Esophagus squamous epithelium (tissue), 5 donors: Measurements from ENCODE around the gene ZNF497. TPM values are rescaled to one million over a fixed set of nuclear protein-coding genes. Genes with fewer than 3 reads are reported as not detected.
"Not testable (repeated sequence)": the region's sequence is repeated elsewhere in the genome, so short reads cannot be mapped to it uniquely, and the experiment has no call there.

Experiments
- DNase-seq: peaks from one replicate; lab custom pipeline; 2025; lab: John Stamatoyannopoulos, UW
- H3K27ac ChIP-seq, 4 donors: fragments of 200-600 bp; sonication (generic); one replicate each; pipeline ENCODE4 v1.5.1; 2016 to 2019; ENCODE audit warnings: mild to moderate bottlenecking in 1 of 4
- H3K27me3 ChIP-seq, 4 donors: fragments of 200-600 bp; sonication (generic); 1 replicate in 3 of 4; 2 replicates in 1 of 4; pipeline versions ENCODE4 v1.5.1 to v1.6.0; 2017 to 2021; ENCODE audit warnings: antibody characterized with exemption in 1 of 4
- H3K36me3 ChIP-seq, 3 donors: fragments of 200-600 bp; sonication (generic); one replicate each; pipeline ENCODE4 v1.5.1; 2016 to 2019
- H3K4me1 ChIP-seq, 3 donors: fragments of 200-600 bp; sonication (generic); one replicate each; pipeline ENCODE4 v1.5.1; 2017 to 2019
- H3K4me3 ChIP-seq, 4 donors: fragments of 200-600 bp; sonication (generic); 1 replicate in 3 of 4; 2 replicates in 1 of 4; pipeline ENCODE4 v1.5.1; 2016 to 2019; ENCODE audit warnings: mild to moderate bottlenecking in 2 of 4, moderate library complexity in 1 of 4
- H3K9me3 ChIP-seq, 3 donors: fragments of 200-600 bp; sonication (generic); one replicate each; pipeline ENCODE4 v1.5.1; 2016 to 2019
- CTCF ChIP-seq, 6 experiments: fragments of 450-650 bp in 4 of 6; fragments of 200-600 bp in 2 of 6; sonication (generic) in 2 of 6; IDR thresholded peaks; one replicate each; pipeline ENCODE4 v1.5.1; 2016 to 2019; ENCODE audit warnings: antibody characterized with exemption in 6 of 6, mild to moderate bottlenecking in 4 of 6, moderate library complexity in 4 of 6
- POLR2A ChIP-seq, 4 donors: fragments of 450-650 bp; IDR thresholded peaks; one replicate each; pipeline ENCODE4 v1.6.1; 2017; ENCODE audit warnings: antibody characterized with exemption in 4 of 4, mild to moderate bottlenecking in 4 of 4, moderate library complexity in 3 of 4
- WGBS, 2 donors: methylation state at CpG; one replicate each; pipeline ENCODE4 v1.1.5; 2018; 5-methylcytosine and 5-hydroxymethylcytosine counted together
- intact Hi-C: fragments of 100-400 bp; cut with DNase I; formaldehyde crosslinking; loops from one replicate; pipeline ENCODE4 v1.15.0; 2022
- total RNA-seq, 4 donors: library from RNA; depleted of rRNA; stranded (reverse); fragments of >200 nt; gene quantifications; one replicate each; pipeline ENCODE4 v1.1.0, GENCODE V29; 2016
- donor health status: DM: yes; HTN: yes; CAD: no.

Gene ZNF497
- total RNA-seq, 4 donors from 2014 or later, result 0.87 to 1.9 (median 1.4) TPM

GRCh38 chr19:58406818-58407657 lies 44.5 kb upstream of the ZNF497 start:
- H3K4me1 ChIP-seq, result peaks cover 16 to 35% (median 22%) of the 10 kb centered on the region in 3 donors
- no peaks in the 10 kb centered on the region for H3K9me3 ChIP-seq
- no peaks in the 10 kb centered on the region for H3K27me3 ChIP-seq
- H3K4me3 ChIP-seq, result peak overlapping the region in 3 of 4 donors; percentile 96 to 100 (median 98)
- 51 to 62% methylated on average over 6 of the region's 10 CpGs for WGBS, 2 donors
- H3K36me3 ChIP-seq, result peaks cover 0 to 11% (median 0%) of the 10 kb centered on the region in 3 donors
- TF ChIP-seq CTCF (IDR thresholded peaks at IDR 0.05) (peak in 2 of 6 experiments; percentile 15 to 41), POLR2A (IDR thresholded peaks at IDR 0.05) (no peak)
- peak overlapping the region in 3 of 4 donors; percentile 91 to 96 (median 92) for H3K27ac ChIP-seq
- DNase-seq, result no peak
- intact Hi-C loops, result no loop called here

GRCh38 chr19:58403920-58404478 lies 41.4 kb upstream of the ZNF497 start:
- H3K27me3 ChIP-seq, intact Hi-C loops, H3K36me3 ChIP-seq, DNase-seq, H3K27ac ChIP-seq, H3K9me3 ChIP-seq, H3K4me3 ChIP-seq: not testable (repeated sequence)
- H3K4me1 ChIP-seq, result peaks cover 19 to 43% (median 22%) of the 10 kb centered on the region in 3 donors
- WGBS, 2 donors, result 52 to 70% methylated on average over 2 of the region's 5 CpGs

GRCh38 chr19:58401840-58402421 lies 39.4 kb upstream of the ZNF497 start:
- no peaks in the 10 kb centered on the region for H3K36me3 ChIP-seq
- TF ChIP-seq CTCF (IDR thresholded peaks at IDR 0.05) (no peak), POLR2A (IDR thresholded peaks at IDR 0.05) (no peak)
- DNase-seq, result no peak
- H3K4me3 ChIP-seq, result peak overlapping the region; percentile 48 to 76 (median 66)
- 39 to 47% methylated on average over 15 to 23 of the region's 23 CpGs for WGBS, 2 donors
- intact Hi-C loops, result no loop called here
- peaks cover 0 to 12% (median 0%) of the 10 kb centered on the region in 4 donors for H3K27me3 ChIP-seq
- H3K4me1 ChIP-seq, result peaks cover 13 to 47% (median 14%) of the 10 kb centered on the region in 3 donors
- peak overlapping the region in 3 of 4 donors; percentile 62 to 89 (median 85) for H3K27ac ChIP-seq
- no peaks in the 10 kb centered on the region for H3K9me3 ChIP-seq

GRCh38 chr19:58400916-58401839 lies 38.6 kb upstream of the ZNF497 start:
- no peaks in the 10 kb centered on the region for H3K36me3 ChIP-seq
- TF ChIP-seq POLR2A (IDR thresholded peaks at IDR 0.05) (peak in 3 of 4 donors; percentile 29 to 81 (median 66)), CTCF (IDR thresholded peaks at IDR 0.05) (no peak)
- peak overlapping the region; percentile 48 to 76 (median 66) for H3K4me3 ChIP-seq
- intact Hi-C loops, result no loop called here
- WGBS, 2 donors, result 1 to 4% methylated on average over 24 to 27 of the region's 80 CpGs
- H3K9me3 ChIP-seq, result no peaks in the 10 kb centered on the region
- peaks cover 0 to 19% (median 0%) of the 10 kb centered on the region in 4 donors for H3K27me3 ChIP-seq
- peak overlapping the region; percentile 52 to 89 (median 74) for H3K27ac ChIP-seq
- H3K4me1 ChIP-seq, result peaks cover 17 to 49% (median 19%) of the 10 kb centered on the region in 3 donors
- peak; percentile 98 for DNase-seq
